Measurements from ENCODE around the gene RACK1. TPM values are rescaled to one million over a fixed set of nuclear protein-coding genes. Genes with fewer than 3 reads are reported as not detected.
"Not testable (repeated sequence)": the region's sequence is repeated elsewhere in the genome, so short reads cannot be mapped to it uniquely, and the experiment has no call there.

The RACK1 gene
- 2,784 TPM for polyA plus RNA-seq (2013, experiment 1 of 2)
- polyA plus RNA-seq (2013, experiment 2 of 2), result 2,751 TPM

- Histone ChIP-seq H4K8ac (ENCODE audit: low read length) (peak within 1 kb of the TSS; percentile 94), H3K79me1 (replicated peaks; ENCODE audit: low read length, poor library complexity, severe bottlenecking) (no peaks in the 10 kb centered on the region), H2BK15ac (ENCODE audit: low read depth, poor library complexity, severe bottlenecking) (peak within 1 kb of the TSS; percentile 83), H2BK12ac (ENCODE audit: low read length in 2 of 2) (peak within 1 kb of the TSS; percentile 38 to 79), H2AFZ (ENCODE audit: low read depth, low read length) (no peak within 1 kb of the TSS), H3K27me3 (ENCODE audit: control insufficient read depth in 1 of 2, insufficient read depth in 1 of 2, low read length in 2 of 2) (no peaks in the 10 kb centered on the region), H3K36me3 (ENCODE audit: control insufficient read depth in 1 of 2, insufficient read depth in 2 of 2, low read depth in 1 of 2, low read length in 2 of 2) (peaks cover 40 to 42% of the 10 kb centered on the region in 2 experiments), H3K9me3 (ENCODE audit: control insufficient read depth, low read length) (no peaks in the 10 kb centered on the region), H3K27ac (ENCODE audit: low read length, poor library complexity, severe bottlenecking) (peak within 1 kb of the TSS; percentile 99), H3K4ac (ENCODE audit: low read depth in 1 of 2, low read length in 2 of 2) (peak within 1 kb of the TSS; percentile 73 to 97), H3K4me1 (ENCODE audit: control insufficient read depth, insufficient read depth, low read depth, low read length) (peaks cover 28% of the 10 kb centered on the region), H2BK120ac (ENCODE audit: low read depth, low read length) (peak within 1 kb of the TSS; percentile 65), H3K4me3 (ENCODE audit: insufficient read depth in 1 of 2, low read depth in 1 of 2, low read length in 2 of 2) (peak within 1 kb of the TSS; percentile 97 to 98), H3K9ac (ENCODE audit: low read length) (peak within 1 kb of the TSS; percentile 96), H3K18ac (ENCODE audit: low read depth in 1 of 2, low read length in 2 of 2) (peak within 1 kb of the TSS; percentile 95 to 99), H3K4me2 (ENCODE audit: low read length, poor library complexity, severe bottlenecking) (peak within 1 kb of the TSS; percentile 87), H4K91ac (ENCODE audit: low read length) (peak within 1 kb of the TSS; percentile 94), H2AK5ac (ENCODE audit: low read length, severe bottlenecking) (peak within 1 kb of the TSS; percentile 98), H2BK5ac (ENCODE audit: low read depth, low read length, poor library complexity, severe bottlenecking) (peak within 1 kb of the TSS; percentile 98), H3K14ac (ENCODE audit: low read length in 2 of 2) (peak within 1 kb of the TSS in 1 of 2 experiments; percentile 98), H3K23ac (ENCODE audit: low read length in 2 of 2) (peak within 1 kb of the TSS; percentile 15 to 94)
- under 1% methylated on average over 48 of the region's 50 CpGs for whole genome bisulfite sequencing
- DNase-seq, result peak; percentile 94
These were observed at the start of gene RACK1 for GRCh38 chr5:181243564-181244343. RACK1 (minus strand) TSS chr5:181243906; CDS start chr5:181243800, 106 bp downstream.

GRCh38 chr5:181287331-181287730 is 43.6 kb upstream of the RACK1 start:
- H3K4me2 ChIP-seq (ENCODE audit: low read length, poor library complexity, severe bottlenecking); H3K18ac ChIP-seq (ENCODE audit: low read depth in 1 of 2, low read length in 2 of 2); H3K4me3 ChIP-seq (ENCODE audit: insufficient read depth in 1 of 2, low read depth in 1 of 2, low read length in 2 of 2); H4K8ac ChIP-seq (ENCODE audit: low read length); H3K27me3 ChIP-seq (ENCODE audit: control insufficient read depth in 1 of 2, insufficient read depth in 1 of 2, low read length in 2 of 2); H3K79me1 ChIP-seq (replicated peaks; ENCODE audit: low read length, poor library complexity, severe bottlenecking); H3K4ac ChIP-seq (ENCODE audit: low read depth in 1 of 2, low read length in 2 of 2); H3K23ac ChIP-seq (ENCODE audit: low read length in 2 of 2); DNase-seq; H2BK120ac ChIP-seq (ENCODE audit: low read depth, low read length); H3K14ac ChIP-seq (ENCODE audit: low read length in 2 of 2); H2BK15ac ChIP-seq (ENCODE audit: low read depth, poor library complexity, severe bottlenecking); H3K9ac ChIP-seq (ENCODE audit: low read length); H2BK12ac ChIP-seq (ENCODE audit: low read length in 2 of 2); H2AFZ ChIP-seq (ENCODE audit: low read depth, low read length); H2BK5ac ChIP-seq (ENCODE audit: low read depth, low read length, poor library complexity, severe bottlenecking); H4K91ac ChIP-seq (ENCODE audit: low read length); H3K9me3 ChIP-seq (ENCODE audit: control insufficient read depth, low read length); H2AK5ac ChIP-seq (ENCODE audit: low read length, severe bottlenecking); H3K27ac ChIP-seq (ENCODE audit: low read length, poor library complexity, severe bottlenecking): not testable (repeated sequence)
- WGBS, result 100% methylated on average over 1 of the region's 1 CpG
- peaks cover 0 to 38% of the 10 kb centered on the region in 2 experiments for H3K36me3 ChIP-seq (ENCODE audit: control insufficient read depth in 1 of 2, insufficient read depth in 2 of 2, low read depth in 1 of 2, low read length in 2 of 2)
- peaks cover 16% of the 10 kb centered on the region for H3K4me1 ChIP-seq (ENCODE audit: control insufficient read depth, insufficient read depth, low read depth, low read length)

GRCh38 chr5:181285962-181286705 is 42.4 kb upstream of the RACK1 start:
- H2BK120ac ChIP-seq (ENCODE audit: low read depth, low read length); H2AFZ ChIP-seq (ENCODE audit: low read depth, low read length); H3K9me3 ChIP-seq (ENCODE audit: control insufficient read depth, low read length); H3K79me1 ChIP-seq (replicated peaks; ENCODE audit: low read length, poor library complexity, severe bottlenecking); H2BK15ac ChIP-seq (ENCODE audit: low read depth, poor library complexity, severe bottlenecking); H4K91ac ChIP-seq (ENCODE audit: low read length); H3K27me3 ChIP-seq (ENCODE audit: control insufficient read depth in 1 of 2, insufficient read depth in 1 of 2, low read length in 2 of 2); H3K4me3 ChIP-seq (ENCODE audit: insufficient read depth in 1 of 2, low read depth in 1 of 2, low read length in 2 of 2); H3K9ac ChIP-seq (ENCODE audit: low read length); H4K8ac ChIP-seq (ENCODE audit: low read length); H3K18ac ChIP-seq (ENCODE audit: low read depth in 1 of 2, low read length in 2 of 2); DNase-seq; H2AK5ac ChIP-seq (ENCODE audit: low read length, severe bottlenecking); H3K27ac ChIP-seq (ENCODE audit: low read length, poor library complexity, severe bottlenecking); H3K4me2 ChIP-seq (ENCODE audit: low read length, poor library complexity, severe bottlenecking); H3K4ac ChIP-seq (ENCODE audit: low read depth in 1 of 2, low read length in 2 of 2); H3K14ac ChIP-seq (ENCODE audit: low read length in 2 of 2); H2BK5ac ChIP-seq (ENCODE audit: low read depth, low read length, poor library complexity, severe bottlenecking); H2BK12ac ChIP-seq (ENCODE audit: low read length in 2 of 2): not testable (repeated sequence)
- H3K36me3 ChIP-seq (ENCODE audit: control insufficient read depth in 1 of 2, insufficient read depth in 2 of 2, low read depth in 1 of 2, low read length in 2 of 2), result peaks cover 0 to 38% of the 10 kb centered on the region in 2 experiments
- peaks cover 21% of the 10 kb centered on the region for H3K4me1 ChIP-seq (ENCODE audit: control insufficient read depth, insufficient read depth, low read depth, low read length)
- WGBS, result 100% methylated on average over 10 of the region's 10 CpGs
- peak overlapping the region in 1 of 2 experiments; percentile 59 for H3K23ac ChIP-seq (ENCODE audit: low read length in 2 of 2)

All from mesenchymal stem cell (in vitro differentiated cells and primary cell).